Activated naive CD8-positive, alpha-beta T cell treated with anti-CD3 and anti-CD28 coated beads, Interleukin-2, amount 50 U/mL, for 24 hours (primary cell): ENCODE data around the gene CEND1.

Experiments used
- ATAC-seq: fragments of 150-1000 bp; cut with Tn5 transposase; one replicate; pipeline ENCODE4 v1.10.0; 2021
- DNase-seq: peaks from one replicate; pipeline ENCODE4 v3.0.0; 2021
- H3K27ac Mint-ChIP-seq: one replicate; pipeline ENCODE4 v1.8.0; 2021; ENCODE audit warnings: mild to moderate bottlenecking, mixed read lengths
- H3K27me3 Mint-ChIP-seq: one replicate; pipeline ENCODE4 v1.8.0; 2021; ENCODE audit warnings: mixed read lengths
- H3K36me3 Mint-ChIP-seq: one replicate; pipeline ENCODE4 v1.8.0; 2021; ENCODE audit warnings: low read depth, mixed read lengths
- H3K4me1 Mint-ChIP-seq: one replicate; pipeline ENCODE4 v1.8.0; 2021; ENCODE audit warnings: mixed read lengths
- H3K4me3 Mint-ChIP-seq: one replicate; pipeline ENCODE4 v1.8.0; 2021; ENCODE audit warnings: mild to moderate bottlenecking, moderate library complexity, mixed read lengths
- H3K9me3 Mint-ChIP-seq: one replicate; pipeline ENCODE4 v1.8.0; 2021; ENCODE audit warnings: mixed read lengths

The CEND1 gene

DNA sequence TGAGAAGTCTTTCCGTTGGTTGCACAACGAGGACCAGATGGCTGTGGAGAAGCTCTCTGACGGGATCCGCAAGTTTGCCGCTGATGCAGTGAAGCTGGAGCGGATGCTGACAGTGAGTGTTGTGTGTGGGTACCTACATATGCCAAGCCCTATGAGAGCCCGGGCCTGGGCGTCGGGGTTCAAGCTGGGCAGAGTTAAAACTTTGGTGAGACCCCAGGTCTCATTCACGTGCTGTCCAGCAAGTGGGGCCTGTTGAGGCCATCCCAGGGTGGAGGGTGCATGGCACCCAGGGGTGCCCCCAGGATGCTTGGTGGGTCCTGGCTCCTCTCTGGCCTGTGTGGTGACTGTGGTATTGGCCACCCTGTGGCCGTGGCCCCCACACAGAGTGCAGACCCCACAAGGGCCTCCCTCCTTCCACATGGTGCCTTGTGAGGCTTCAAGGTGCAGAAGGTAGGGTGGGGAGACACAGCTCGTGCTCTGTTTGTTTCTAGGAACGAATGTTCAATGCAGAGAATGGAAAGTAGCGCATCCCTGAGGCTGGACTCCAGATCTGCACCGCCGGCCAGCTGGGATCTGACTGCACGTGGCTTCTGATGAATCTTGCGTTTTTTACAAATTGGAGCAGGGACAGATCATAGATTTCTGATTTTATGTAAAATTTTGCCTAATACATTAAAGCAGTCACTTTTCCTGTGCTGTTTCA lies 25.4 kb downstream of the CEND1 start:
- ATAC-seq = no peak

DNA sequence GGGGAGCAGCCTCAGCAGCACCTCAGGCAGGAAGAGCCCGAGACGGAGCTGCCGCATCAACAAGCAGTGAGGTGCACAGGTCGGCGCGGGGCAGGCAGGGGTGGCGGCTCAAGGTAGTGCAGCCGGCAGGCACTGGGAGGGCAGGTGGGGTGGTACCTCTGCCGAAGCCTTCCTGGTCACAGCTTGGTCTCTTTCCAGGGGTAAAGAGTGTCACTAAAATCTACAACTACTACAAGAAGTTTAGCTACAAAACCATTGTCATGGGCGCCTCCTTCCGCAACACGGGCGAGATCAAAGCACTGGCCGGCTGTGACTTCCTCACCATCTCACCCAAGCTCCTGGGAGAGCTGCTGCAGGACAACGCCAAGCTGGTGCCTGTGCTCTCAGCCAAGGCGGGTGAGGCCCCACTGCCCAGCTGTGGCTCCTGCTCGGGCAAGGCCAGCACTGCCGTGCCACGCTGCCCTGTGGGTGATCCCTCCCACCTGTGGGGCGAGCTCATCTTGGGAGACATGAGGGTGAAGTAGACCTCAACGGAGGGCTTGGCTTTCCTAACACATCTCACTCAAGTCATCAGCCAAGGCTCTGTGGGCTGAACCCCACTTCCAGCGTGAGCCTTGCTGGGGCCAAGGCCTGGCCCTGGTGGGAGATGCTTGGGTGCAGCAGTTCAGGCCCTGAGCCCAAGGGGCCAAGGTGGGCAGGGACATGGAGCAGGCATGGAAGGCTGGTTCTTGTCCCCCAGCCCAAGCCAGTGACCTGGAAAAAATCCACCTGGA lies 26.2 kb downstream of the CEND1 start:
- Mint-ChIP-seq H3K9me3 (no peaks in the 10 kb centered on the region), H3K27me3 (no peaks in the 10 kb centered on the region), H3K4me3 (no peak overlapping the region), H3K27ac (no peak overlapping the region), H3K4me1 (peaks cover 4% of the 10 kb centered on the region), H3K36me3 (peaks cover 32% of the 10 kb centered on the region)
- ATAC-seq (no peak), DNase-seq (no peak)

More for the DNA sequence above, 25.4 kb downstream of the CEND1 start:
- H3K4me3 Mint-ChIP-seq = no peak overlapping the region
- peaks cover 4% of the 10 kb centered on the region for H3K4me1 Mint-ChIP-seq
- no peaks in the 10 kb centered on the region for H3K27me3 Mint-ChIP-seq
- H3K27ac Mint-ChIP-seq = no peak overlapping the region
- H3K36me3 Mint-ChIP-seq = peaks cover 30% of the 10 kb centered on the region
- no peak for DNase-seq
- no peaks in the 10 kb centered on the region for H3K9me3 Mint-ChIP-seq

- H3K36me3 Mint-ChIP-seq = peaks cover 32% of the 10 kb centered on the region
- ATAC-seq = no peak
Measured at GRCh38 chr11:763073-763463, 26.8 kb downstream of the CEND1 start.

DNA sequence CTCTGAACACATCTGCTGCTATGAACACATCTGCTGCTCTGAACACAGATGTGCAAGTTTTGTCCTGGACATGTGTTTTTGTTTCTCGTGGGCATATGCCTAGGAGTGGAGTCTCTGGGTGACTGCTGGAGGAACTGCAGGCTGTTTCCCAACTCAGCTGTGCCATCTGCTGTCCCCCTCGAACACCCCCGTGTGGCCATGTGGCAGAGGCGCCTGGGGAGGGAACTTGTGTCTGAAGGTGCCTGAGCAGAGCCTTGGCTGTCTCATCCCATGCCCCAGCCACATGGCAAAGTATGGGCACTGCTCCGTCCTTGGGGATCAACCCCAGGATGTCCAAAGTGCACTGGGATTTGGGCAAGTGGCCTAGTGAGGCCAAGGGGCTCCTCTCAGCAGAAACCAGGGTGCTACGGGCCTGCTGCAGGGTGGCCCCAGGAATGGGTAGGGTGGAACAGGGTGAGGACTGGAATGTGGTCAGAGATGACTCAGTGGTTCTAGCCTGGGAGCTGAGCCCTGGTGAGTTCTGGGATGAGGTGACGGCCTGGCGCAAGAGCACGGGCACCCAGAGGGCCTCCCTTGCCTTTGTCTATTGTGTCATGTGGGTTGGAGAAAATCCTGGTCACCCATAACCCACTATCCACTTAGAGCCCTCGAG lies 27.3 kb downstream of the CEND1 start:
- H3K27ac Mint-ChIP-seq = peak overlapping the region; percentile 10
- peak; percentile 30 for DNase-seq
- H3K9me3 Mint-ChIP-seq = no peaks in the 10 kb centered on the region
- peaks cover 31% of the 10 kb centered on the region for H3K36me3 Mint-ChIP-seq
- peaks cover 4% of the 10 kb centered on the region for H3K4me1 Mint-ChIP-seq
- H3K27me3 Mint-ChIP-seq = no peaks in the 10 kb centered on the region
- no peak overlapping the region for H3K4me3 Mint-ChIP-seq
- ATAC-seq = peak; percentile 26

More at GRCh38 chr11:763073-763463, 26.8 kb downstream of the CEND1 start:
- Mint-ChIP-seq H3K27me3 (no peaks in the 10 kb centered on the region), H3K4me1 (peaks cover 4% of the 10 kb centered on the region), H3K9me3 (no peaks in the 10 kb centered on the region), H3K4me3 (no peak overlapping the region), H3K27ac (no peak overlapping the region)
- no peak for DNase-seq

- Mint-ChIP-seq H3K4me3 (no peak overlapping the region), H3K27me3 (no peaks in the 10 kb centered on the region), H3K9me3 (no peaks in the 10 kb centered on the region), H3K4me1 (peaks cover 4% of the 10 kb centered on the region), H3K36me3 (peaks cover 38% of the 10 kb centered on the region), H3K27ac (no peak overlapping the region)
- ATAC-seq (no peak), DNase-seq (no peak)
Measured at GRCh38 chr11:761526-762108, 28.3 kb downstream of the CEND1 start.

GRCh38 chr11:760236-760635 lies 29.7 kb downstream of the CEND1 start:
- H3K4me3 Mint-ChIP-seq = no peak overlapping the region
- no peaks in the 10 kb centered on the region for H3K9me3 Mint-ChIP-seq
- H3K27ac Mint-ChIP-seq = no peak overlapping the region
- peaks cover 39% of the 10 kb centered on the region for H3K36me3 Mint-ChIP-seq
- peaks cover 4% of the 10 kb centered on the region for H3K4me1 Mint-ChIP-seq
- DNase-seq (no peak), ATAC-seq (no peak)
- H3K27me3 Mint-ChIP-seq = no peaks in the 10 kb centered on the region

GRCh38 chr11:749731-750130 lies 40.2 kb downstream of the CEND1 start:
- ATAC-seq (no peak), DNase-seq (no peak)
- Mint-ChIP-seq H3K9me3 (no peaks in the 10 kb centered on the region), H3K27ac (peak overlapping the region; percentile 60), H3K4me1 (peaks cover 21% of the 10 kb centered on the region), H3K36me3 (peaks cover 6% of the 10 kb centered on the region), H3K4me3 (peak overlapping the region; percentile 61), H3K27me3 (no peaks in the 10 kb centered on the region)

DNA sequence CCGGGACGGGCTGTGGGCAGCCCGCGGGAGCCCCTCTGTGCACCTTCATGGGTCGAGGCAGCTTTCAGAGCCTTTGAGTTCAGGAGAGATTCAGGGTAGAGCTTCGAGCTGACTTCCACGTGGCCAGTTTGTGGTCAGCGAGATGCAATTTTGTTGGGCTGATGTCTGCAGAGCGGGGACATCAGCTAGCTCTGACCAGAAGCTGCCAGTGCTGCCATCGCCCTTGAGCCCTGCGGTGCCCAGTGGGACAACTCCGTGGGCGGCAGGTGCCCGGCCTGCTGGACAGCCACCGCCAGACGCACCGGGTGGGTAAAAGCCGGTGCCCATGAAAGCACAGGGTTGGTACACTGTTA lies 41.9 kb downstream of the CEND1 start:
- H3K36me3 Mint-ChIP-seq = peaks cover 6% of the 10 kb centered on the region
- no peak for DNase-seq

GRCh38 chr11:747158-748006 lies 42.5 kb downstream of the CEND1 start, which contains the start of gene TALDO1:
TALDO1 (plus strand) TSS chr11:747464; CDS start chr11:747482, 18 bp downstream.
- peak within 1 kb of the TSS; percentile 88 for H3K4me3 Mint-ChIP-seq
- H3K4me1 Mint-ChIP-seq = peaks cover 21% of the 10 kb centered on the region
- H3K36me3 Mint-ChIP-seq = peaks cover 6% of the 10 kb centered on the region
- H3K27ac Mint-ChIP-seq = peak within 1 kb of the TSS; percentile 85
- H3K27me3 Mint-ChIP-seq = no peaks in the 10 kb centered on the region
- DNase-seq (peak; percentile 93), ATAC-seq (peak; percentile 91)
- no peaks in the 10 kb centered on the region for H3K9me3 Mint-ChIP-seq

More for the DNA sequence above, 41.9 kb downstream of the CEND1 start:
- Mint-ChIP-seq H3K27me3 (no peaks in the 10 kb centered on the region), H3K4me1 (peaks cover 21% of the 10 kb centered on the region), H3K27ac (peak overlapping the region; percentile 85), H3K9me3 (no peaks in the 10 kb centered on the region), H3K4me3 (peak overlapping the region; percentile 88)
- ATAC-seq = peak; percentile 2

GRCh38 chr11:746289-747157 lies 43.4 kb downstream of the CEND1 start:
- peak overlapping the region; percentile 54 for H3K27ac Mint-ChIP-seq
- peaks cover 6% of the 10 kb centered on the region for H3K36me3 Mint-ChIP-seq
- H3K9me3 Mint-ChIP-seq = no peaks in the 10 kb centered on the region
- peak overlapping the region; percentile 88 for H3K4me3 Mint-ChIP-seq
- peaks cover 21% of the 10 kb centered on the region for H3K4me1 Mint-ChIP-seq
- H3K27me3 Mint-ChIP-seq = no peaks in the 10 kb centered on the region
- DNase-seq = no peak
- peak; percentile 34 for ATAC-seq

GRCh38 chr11:745428-745827 lies 44.5 kb downstream of the CEND1 start:
- Mint-ChIP-seq H3K27ac (no peak overlapping the region), H3K9me3 (no peaks in the 10 kb centered on the region), H3K27me3 (no peaks in the 10 kb centered on the region), H3K4me1 (peaks cover 21% of the 10 kb centered on the region), H3K4me3 (no peak overlapping the region), H3K36me3 (peaks cover 6% of the 10 kb centered on the region)
- DNase-seq (no peak), ATAC-seq (no peak)

GRCh38 chr11:742571-743201 lies 47.2 kb downstream of the CEND1 start:
- Mint-ChIP-seq H3K4me3 (no peak overlapping the region), H3K9me3 (no peaks in the 10 kb centered on the region), H3K27me3 (peaks cover 4% of the 10 kb centered on the region), H3K27ac (no peak overlapping the region), H3K4me1 (peaks cover 11% of the 10 kb centered on the region), H3K36me3 (no peaks in the 10 kb centered on the region)
- ATAC-seq = no peak
- no peak for DNase-seq

DNA sequence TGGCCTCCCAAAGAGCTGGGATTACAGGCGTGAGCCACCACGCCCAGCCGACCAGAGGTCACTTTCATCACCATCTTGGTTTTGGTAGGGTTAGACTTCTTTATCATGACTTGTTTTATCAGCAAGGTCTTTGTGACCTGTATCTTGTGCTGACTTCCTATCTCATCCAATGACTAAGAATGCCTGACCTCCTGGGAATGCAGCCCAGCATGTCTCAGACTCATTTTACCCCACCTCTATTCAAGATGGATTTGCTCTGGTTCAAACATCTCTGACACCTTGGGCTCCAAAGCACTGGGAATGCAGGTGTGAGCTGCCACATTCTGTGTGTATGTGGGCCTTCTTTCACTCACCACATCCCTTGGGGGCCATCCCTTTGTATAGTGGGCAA lies 47.7 kb downstream of the CEND1 start:
- DNase-seq = no peak
- Mint-ChIP-seq H3K36me3 (no peaks in the 10 kb centered on the region), H3K4me1 (peaks cover 17% of the 10 kb centered on the region), H3K4me3 (no peak overlapping the region), H3K27ac (no peak overlapping the region), H3K9me3 (no peaks in the 10 kb centered on the region), H3K27me3 (peaks cover 4% of the 10 kb centered on the region)
- no peak for ATAC-seq
